Esophagus muscularis mucosa (tissue), 4 donors: ENCODE results near the gene GPR84. TPM values are rescaled to one million over a fixed set of nuclear protein-coding genes. Genes with fewer than 3 reads are reported as not detected.

Experiments
- DNase-seq: peaks from one replicate; pipeline ENCODE4 v3.0.0-alpha.2; 2017; ENCODE audit errors: extremely low spot score
- H3K27ac ChIP-seq, 4 donors: fragments of 200-600 bp; sonication (generic); replicated peaks in 1 of 4; 1 replicate in 3 of 4; 2 replicates in 1 of 4; pipeline ENCODE4 v1.5.1; 2016 to 2019; ENCODE audit warnings: mild to moderate bottlenecking in 1 of 4
- H3K27me3 ChIP-seq, 4 donors: fragments of 200-600 bp; sonication (generic); one replicate each; pipeline versions ENCODE4 v1.5.1 to v1.6.0; 2016 to 2019
- H3K36me3 ChIP-seq, 4 donors: fragments of 200-600 bp; sonication (generic); one replicate each; pipeline ENCODE4 v1.5.1; 2016 to 2019
- H3K4me1 ChIP-seq, 4 donors: fragments of 200-600 bp; sonication (generic); one replicate each; pipeline ENCODE4 v1.5.1; 2016 to 2019
- H3K4me3 ChIP-seq, 4 donors: fragments of 200-600 bp; sonication (generic); 1 replicate in 2 of 4; 2 replicates in 2 of 4; pipeline ENCODE4 v1.5.1; 2016 to 2019; ENCODE audit warnings: mild to moderate bottlenecking in 4 of 4, moderate library complexity in 1 of 4
- H3K9me3 ChIP-seq, 4 donors: fragments of 200-600 bp; sonication (generic); 1 replicate in 3 of 4; 2 replicates in 1 of 4; pipeline ENCODE4 v1.5.1; 2016 to 2019
- EP300 ChIP-seq: sonication (generic); formaldehyde crosslinking; IDR thresholded peaks from one replicate; pipeline ENCODE4 v1.6.1; 2017; ENCODE audit warnings: antibody characterized with exemption
- POLR2A ChIP-seq: fragments of 450-650 bp; IDR thresholded peaks from one replicate; pipeline ENCODE4 v1.6.1; 2017; ENCODE audit warnings: antibody characterized with exemption, moderate library complexity, mild to moderate bottlenecking, low read depth
- POLR2AphosphoS5 ChIP-seq, 2 donors: sonication (generic); formaldehyde crosslinking; IDR thresholded peaks; one replicate each; pipeline ENCODE4 v1.6.1; 2017; ENCODE audit warnings: antibody characterized with exemption in 2 of 2
- WGBS: methylation state at CpG from one replicate; pipeline ENCODE4 v1.1.5; 2018; 5-methylcytosine and 5-hydroxymethylcytosine counted together
- intact Hi-C: fragments of 100-400 bp; cut with DNase I; formaldehyde crosslinking; loops from one replicate; pipeline ENCODE4 v1.15.1; 2023
- total RNA-seq, 4 donors: library from RNA; depleted of rRNA; stranded (reverse); fragments of >200 nt; gene quantifications; one replicate each; pipeline versions ENCODE4 v1.1.0 to v1.2.1, GENCODE V29; 2016
- TF ChIP-seq, protein P1 (sequence below), 3 experiments: fragments of 200-600 bp in 2 of 3; fragments of 450-650 bp in 1 of 3; sonication (generic) in 2 of 3; IDR thresholded peaks; one replicate each; pipeline ENCODE4 v1.5.1; 2017 to 2019; ENCODE audit warnings: antibody characterized with exemption in 3 of 3, mild to moderate bottlenecking in 2 of 3, moderate library complexity in 1 of 3

The GPR84 gene
- total RNA-seq, 4 donors from 2014 or later: 0.66 TPM; not detected in 3

DNA sequence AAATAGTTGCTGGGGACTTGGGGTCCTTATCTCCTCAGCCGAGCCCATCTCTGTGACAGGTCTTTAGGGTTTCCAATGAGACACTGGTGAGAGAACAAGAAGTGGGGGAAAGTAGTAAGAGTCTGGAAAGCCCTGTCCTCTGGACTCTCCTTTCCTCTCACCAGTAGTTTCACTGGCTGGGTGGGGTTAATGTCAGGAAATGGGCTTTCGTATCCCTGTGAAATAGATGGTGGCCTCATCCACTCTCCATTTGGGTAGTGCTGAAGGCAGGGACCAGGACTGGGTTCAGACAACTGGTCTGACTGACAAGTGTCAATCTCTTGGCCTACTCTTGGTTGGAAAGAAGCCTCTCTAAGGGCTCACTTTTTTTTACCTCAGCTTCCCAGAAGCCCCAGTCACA lies 12.7 kb upstream of the GPR84 start:
- Histone ChIP-seq H3K27ac (peak overlapping the region; percentile 65 to 86 (median 82)), H3K4me3 (peak overlapping the region in 2 of 4 donors; percentile 63 to 74), H3K4me1 (peaks cover 34 to 72% (median 65%) of the 10 kb centered on the region in 4 donors), H3K27me3 (no peaks in the 10 kb centered on the region), H3K36me3 (no peaks in the 10 kb centered on the region), H3K9me3 (no peaks in the 10 kb centered on the region)
- 86% methylated on average over 2 of the region's 2 CpGs for WGBS
- intact Hi-C loops: no loop called here
- TF ChIP-seq EP300 (no peak), POLR2AphosphoS5 (IDR thresholded peaks at IDR 0.05) (no peak), POLR2A (no peak)
- TF ChIP-seq, protein P1, sequence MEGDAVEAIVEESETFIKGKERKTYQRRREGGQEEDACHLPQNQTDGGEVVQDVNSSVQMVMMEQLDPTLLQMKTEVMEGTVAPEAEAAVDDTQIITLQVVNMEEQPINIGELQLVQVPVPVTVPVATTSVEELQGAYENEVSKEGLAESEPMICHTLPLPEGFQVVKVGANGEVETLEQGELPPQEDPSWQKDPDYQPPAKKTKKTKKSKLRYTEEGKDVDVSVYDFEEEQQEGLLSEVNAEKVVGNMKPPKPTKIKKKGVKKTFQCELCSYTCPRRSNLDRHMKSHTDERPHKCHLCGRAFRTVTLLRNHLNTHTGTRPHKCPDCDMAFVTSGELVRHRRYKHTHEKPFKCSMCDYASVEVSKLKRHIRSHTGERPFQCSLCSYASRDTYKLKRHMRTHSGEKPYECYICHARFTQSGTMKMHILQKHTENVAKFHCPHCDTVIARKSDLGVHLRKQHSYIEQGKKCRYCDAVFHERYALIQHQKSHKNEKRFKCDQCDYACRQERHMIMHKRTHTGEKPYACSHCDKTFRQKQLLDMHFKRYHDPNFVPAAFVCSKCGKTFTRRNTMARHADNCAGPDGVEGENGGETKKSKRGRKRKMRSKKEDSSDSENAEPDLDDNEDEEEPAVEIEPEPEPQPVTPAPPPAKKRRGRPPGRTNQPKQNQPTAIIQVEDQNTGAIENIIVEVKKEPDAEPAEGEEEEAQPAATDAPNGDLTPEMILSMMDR (IDR thresholded peaks at IDR 0.05): no peak
- DNase-seq: no peak

DNA sequence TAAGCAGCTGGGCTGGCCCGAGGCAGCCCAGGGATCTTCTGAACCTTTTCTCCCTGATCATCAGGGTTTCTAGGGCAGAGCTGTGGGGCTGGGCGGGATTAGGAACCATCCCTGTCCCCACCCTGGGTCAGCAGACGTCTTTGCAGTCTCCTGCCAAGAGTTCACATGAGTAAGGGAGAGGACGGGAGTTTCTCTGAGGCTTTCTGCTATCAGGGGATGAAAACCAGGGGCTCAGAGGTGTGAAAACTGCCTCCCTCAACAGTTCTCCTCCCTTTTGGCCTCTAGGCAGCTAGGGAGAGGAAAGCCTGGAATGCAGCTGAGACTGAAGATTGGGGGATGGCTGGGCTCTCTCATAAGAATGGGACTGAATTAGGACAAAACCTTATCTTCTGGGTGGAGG lies 12.3 kb upstream of the GPR84 start:
- Histone ChIP-seq H3K4me1 (peaks cover 38 to 77% (median 69%) of the 10 kb centered on the region in 4 donors), H3K27me3 (no peaks in the 10 kb centered on the region), H3K27ac (peak overlapping the region; percentile 65 to 86 (median 82)), H3K4me3 (no peak overlapping the region), H3K36me3 (no peaks in the 10 kb centered on the region), H3K9me3 (no peaks in the 10 kb centered on the region)
- TF ChIP-seq, protein P1 (IDR thresholded peaks at IDR 0.05): no peak
- peak in 1 of 2 donors; percentile 35 for TF ChIP-seq POLR2AphosphoS5 (IDR thresholded peaks at IDR 0.05)
- TF ChIP-seq POLR2A: no peak
- no peak for TF ChIP-seq EP300
- WGBS: 61% methylated on average over 4 of the region's 4 CpGs
- intact Hi-C loops: no loop called here
- no peak for DNase-seq

DNA sequence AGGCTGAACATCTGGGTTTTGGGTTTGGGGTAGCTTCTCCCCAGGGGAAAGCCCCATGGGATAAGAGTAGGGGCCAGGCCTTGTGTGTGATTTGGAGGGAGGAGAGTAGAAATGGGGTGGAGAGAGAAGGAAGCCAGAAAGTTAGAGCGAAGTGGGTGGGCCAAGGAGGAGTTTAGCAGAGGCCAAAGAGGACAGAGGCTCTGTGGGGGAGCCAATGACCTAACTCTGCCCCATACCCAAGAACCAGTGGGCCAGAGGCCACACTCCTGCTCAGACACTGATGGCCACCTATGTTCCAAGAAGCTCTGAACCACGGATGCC lies 10.9 kb upstream of the GPR84 start:
- Histone ChIP-seq H3K4me1 (peaks cover 51 to 90% (median 83%) of the 10 kb centered on the region in 4 donors), H3K27me3 (no peaks in the 10 kb centered on the region), H3K9me3 (no peaks in the 10 kb centered on the region), H3K4me3 (no peak overlapping the region), H3K36me3 (no peaks in the 10 kb centered on the region), H3K27ac (peak overlapping the region; percentile 65 to 86 (median 82))
- intact Hi-C loops: no loop called here
- no peak for DNase-seq
- no peak for TF ChIP-seq POLR2A
- no peak for TF ChIP-seq POLR2AphosphoS5 (IDR thresholded peaks at IDR 0.05)
- TF ChIP-seq, protein P1 (IDR thresholded peaks at IDR 0.05): no peak
- TF ChIP-seq EP300: no peak
- 64% methylated on average over 2 of the region's 2 CpGs for WGBS

DNA sequence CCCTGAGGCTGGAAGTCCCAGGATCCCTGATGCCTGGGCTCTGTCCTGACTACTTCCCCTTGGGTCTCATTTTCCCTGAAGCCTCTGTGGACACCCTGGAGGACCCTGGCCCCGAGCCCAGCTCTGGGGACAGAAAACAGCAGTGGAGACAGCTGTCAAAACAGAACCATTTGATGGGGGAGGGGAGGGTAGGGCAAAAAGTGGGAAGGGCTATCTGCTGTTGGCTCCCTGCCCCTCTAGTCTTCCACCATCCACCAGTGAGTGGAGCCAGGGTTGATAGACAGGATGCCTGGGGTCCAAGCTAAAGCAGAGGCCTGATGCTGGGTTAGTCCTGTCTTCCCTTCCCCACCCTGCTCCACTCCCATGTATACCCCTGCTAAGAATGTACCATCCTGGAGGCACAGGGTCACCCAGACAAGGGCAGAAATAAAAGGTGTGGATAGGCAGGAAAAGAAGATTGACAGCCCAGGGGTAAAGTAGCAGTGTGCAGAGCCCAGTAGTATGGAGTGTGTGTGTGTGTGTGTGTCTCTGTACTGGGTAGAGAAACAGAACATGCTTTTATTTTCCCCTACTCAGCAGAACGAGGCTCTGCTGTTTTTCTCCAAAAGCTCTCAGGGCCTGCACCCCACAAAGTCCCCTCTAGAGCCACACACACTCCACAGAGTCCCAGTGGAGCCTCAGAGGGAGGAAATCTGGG lies 10.4 kb upstream of the GPR84 start:
- TF ChIP-seq EP300: no peak
- no peak for TF ChIP-seq POLR2A
- TF ChIP-seq, protein P1 (IDR thresholded peaks at IDR 0.05): no peak
- no peak for TF ChIP-seq POLR2AphosphoS5 (IDR thresholded peaks at IDR 0.05)
- H3K27ac ChIP-seq: peak overlapping the region; percentile 65 to 86 (median 82)
- H3K9me3 ChIP-seq: no peaks in the 10 kb centered on the region
- intact Hi-C loops: no loop called here
- DNase-seq: no peak
- no peaks in the 10 kb centered on the region for H3K27me3 ChIP-seq
- WGBS: 36% methylated on average over 2 of the region's 2 CpGs
- H3K36me3 ChIP-seq: no peaks in the 10 kb centered on the region
- peaks cover 55 to 93% (median 87%) of the 10 kb centered on the region in 4 donors for H3K4me1 ChIP-seq
- H3K4me3 ChIP-seq: no peak overlapping the region
